Omental fat pad (tissue), 4 donors: Measurements from ENCODE around the gene PTPRCAP. TPM values are rescaled to one million over a fixed set of nuclear protein-coding genes. Genes with fewer than 3 reads are reported as not detected.

Experiments
- ATAC-seq: fragments of 150-250 bp; one replicate; pipeline ENCODE4 v1.9.1; 2016; ENCODE audit warnings: mild to moderate bottlenecking, moderate library complexity; ENCODE audit not compliant: low FRiP score
- DNase-seq: peaks from one replicate; pipeline ENCODE4 v3.0.0-alpha.2; 2019; ENCODE audit warnings: low spot score
- CTCF ChIP-seq, 3 donors: fragments of 450-650 bp; IDR thresholded peaks; one replicate each; pipeline ENCODE4 v1.5.1; 2016 to 2017; ENCODE audit warnings: antibody characterized with exemption in 3 of 3, mild to moderate bottlenecking in 3 of 3, moderate library complexity in 2 of 3
- total RNA-seq, 4 donors: library from RNA; depleted of rRNA; stranded (reverse); fragments of >200 nt; gene quantifications; one replicate each; pipeline ENCODE4 v1.1.0, GENCODE V29; 2016

PTPRCAP gene
- total RNA-seq, 4 donors from 2014 or later, result 5.5 to 6.7 (median 6.3) TPM

GRCh38 chr11:67409781-67410368 is 27.6 kb downstream of the PTPRCAP start:
- DNase-seq (no peak), ATAC-seq (no peak)
- no peak for TF ChIP-seq CTCF (IDR thresholded peaks at IDR 0.05)

- no peak for ATAC-seq
- DNase-seq, result no peak
- no peak for TF ChIP-seq CTCF (IDR thresholded peaks at IDR 0.05)
Observed at GRCh38 chr11:67409261-67409666, 28.2 kb downstream of the PTPRCAP start.

GRCh38 chr11:67408437-67409200 is 28.9 kb downstream of the PTPRCAP start:
- DNase-seq (no peak), ATAC-seq (no peak)
- TF ChIP-seq CTCF (IDR thresholded peaks at IDR 0.05), result no peak

DNA sequence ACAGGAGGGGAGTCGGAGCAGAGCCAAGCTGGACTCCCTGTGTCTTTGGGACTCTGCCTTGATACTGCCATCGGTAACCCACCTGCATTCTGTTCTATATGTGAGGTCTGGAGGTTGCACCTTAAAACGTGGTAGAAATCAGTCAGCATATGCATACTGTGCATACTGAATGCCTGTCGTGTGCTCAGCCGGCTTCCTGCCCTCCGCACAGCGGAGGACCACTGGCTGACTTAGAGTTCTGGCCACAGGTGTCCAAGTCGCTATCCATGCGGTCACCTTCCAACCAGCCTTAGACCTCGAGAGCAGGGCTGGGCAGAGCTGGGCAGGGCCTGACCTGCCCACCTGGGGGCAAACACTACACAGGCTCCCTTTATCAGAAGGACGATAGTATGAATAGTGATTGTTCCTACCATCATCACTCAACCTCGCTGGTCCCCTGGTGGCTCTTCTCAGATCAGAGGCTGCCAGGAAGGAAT is 29.8 kb downstream of the PTPRCAP start:
- no peak for TF ChIP-seq CTCF (IDR thresholded peaks at IDR 0.05)
- DNase-seq, result no peak
- no peak for ATAC-seq

- no peak for TF ChIP-seq CTCF (IDR thresholded peaks at IDR 0.05)
- ATAC-seq, result no peak
- no peak for DNase-seq
Observed at GRCh38 chr11:67406969-67407687, 30.4 kb downstream of the PTPRCAP start.

DNA sequence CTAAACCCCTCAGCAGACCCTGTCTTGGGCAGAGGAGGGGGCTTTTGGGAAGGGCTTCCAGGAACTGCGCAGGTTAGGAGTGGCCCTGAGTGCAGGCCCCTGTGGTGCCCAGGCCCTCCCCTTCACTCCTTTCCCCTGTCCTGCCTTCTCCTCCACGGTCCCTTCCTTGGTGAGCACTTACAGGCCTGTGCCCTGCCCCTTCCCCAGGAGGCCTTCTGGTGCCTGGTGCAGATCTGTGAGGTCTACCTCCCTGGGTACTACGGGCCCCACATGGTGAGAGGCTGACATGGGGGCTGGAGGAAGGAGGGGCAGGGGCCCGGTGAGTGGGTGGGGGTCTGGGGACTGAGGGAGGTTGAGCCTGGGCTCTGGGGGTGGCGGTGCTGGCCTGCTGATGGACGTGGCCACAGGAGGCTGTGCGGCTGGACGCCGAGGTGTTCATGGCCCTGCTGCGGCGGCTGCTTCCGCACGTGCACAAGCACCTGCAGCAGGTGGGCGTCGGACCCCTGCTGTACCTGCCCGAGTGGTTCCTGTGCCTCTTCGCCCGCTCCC is 31.0 kb downstream of the PTPRCAP start:
- no peak for DNase-seq
- TF ChIP-seq CTCF (IDR thresholded peaks at IDR 0.05), result no peak
- no peak for ATAC-seq
